Heart right ventricle (tissue), 16 donors: ENCODE measurements around the gene BCL2. TPM values are rescaled to one million over a fixed set of nuclear protein-coding genes. Genes with fewer than 3 reads are reported as not detected.
A peak's percentile ranks its signal among the peaks of the same experiment; 100 is the strongest.
"Not testable (repeated sequence)": the region's sequence is repeated elsewhere in the genome, so short reads cannot be mapped to it uniquely, and the experiment has no call there.

Experiments
- ATAC-seq, 8 donors: fragments of 200-7000 bp; cut with Tn5 transposase; one replicate each; pipeline ENCODE4 v1.9.1; 2020; ENCODE audit warnings: mild to moderate bottlenecking in 8 of 8, moderate library complexity in 8 of 8, moderate number of reproducible peaks in 1 of 8
- DNase-seq, 2 donors: peaks; one replicate each; pipeline ENCODE4 v3.0.0-alpha.2; 2020
- H3K27ac ChIP-seq, 10 donors: fragments of 200-600 bp; sonication (generic) in 2 of 10; one replicate each; pipeline versions ENCODE4 v1.5.0 to v1.8.0; 2020 to 2022; ENCODE audit warnings: mild to moderate bottlenecking in 3 of 10
- H3K27me3 ChIP-seq, 7 donors: fragments of 200-600 bp; one replicate each; pipeline ENCODE4 v1.8.0; 2021 to 2022; ENCODE audit warnings: mild to moderate bottlenecking in 2 of 7
- H3K36me3 ChIP-seq, 9 donors: fragments of 200-600 bp; sonication (generic) in 1 of 9; one replicate each; pipeline versions ENCODE4 v1.5.0 to v1.8.0; 2020 to 2022; ENCODE audit warnings: mild to moderate bottlenecking in 2 of 9
- H3K4me1 ChIP-seq, 9 donors: fragments of 200-600 bp; sonication (generic) in 1 of 9; one replicate each; pipeline versions ENCODE4 v1.5.0 to v1.8.0; 2020 to 2022; ENCODE audit warnings: mild to moderate bottlenecking in 4 of 9
- H3K4me3 ChIP-seq, 10 donors: fragments of 200-600 bp; sonication (generic) in 2 of 10; one replicate each; pipeline versions ENCODE4 v1.5.0 to v1.8.0; 2020 to 2022; ENCODE audit warnings: mild to moderate bottlenecking in 7 of 10, moderate library complexity in 2 of 10
- H3K9me3 ChIP-seq, 11 donors: fragments of 200-600 bp in 10 of 11; sonication (generic) in 2 of 11; one replicate each; pipeline versions ENCODE4 v1.5.0 to v1.8.0; 2013 to 2022; ENCODE audit warnings: mild to moderate bottlenecking in 2 of 11, control low read depth in 1 of 11, moderate library complexity in 1 of 11
- CTCF ChIP-seq, 9 donors: fragments of 200-600 bp; sonication (generic) in 2 of 9; IDR thresholded peaks; one replicate each; pipeline versions ENCODE4 v1.5.0 to v1.8.0; 2021 to 2022; ENCODE audit warnings: antibody characterized with exemption in 9 of 9, mild to moderate bottlenecking in 5 of 9, moderate library complexity in 1 of 9
- whole genome bisulfite sequencing, 2 donors: extraction: QIAGEN DNeasy Blood & Tissue Kit; methylation state at CpG; one replicate each; pipeline ENCODE4 v1.1.7; 2013; ENCODE audit warnings: inconsistent platforms in 1 of 2; 5-methylcytosine and 5-hydroxymethylcytosine counted together
- intact Hi-C, 10 donors: fragments of 100-400 bp; cut with DNase I; formaldehyde crosslinking; loops; one replicate each; pipeline versions ENCODE4 v1.11.1 to v1.14.2; 2022
- polyA plus RNA-seq, 2 donors: library from polyadenylated mRNA; stranded (reverse); fragments of 200-250 nt; gene quantifications; one replicate each; pipeline ENCODE4 v1.2.3, GENCODE V29; 2013
- total RNA-seq, 10 donors: library from RNA; stranded (reverse); fragmentation: NEBNext Ultra II Directional in 3 of 10; extraction: Animal tissue kit (Norgen Biotek cat#: 25700) in 3 of 10; gene quantifications; one replicate each; pipeline versions ENCODE4 v1.2.1 to v1.2.4, GENCODE V29; 2021 to 2023
- donor health status: Arrhythmogenic right ventricular cardiomyopathy.
- donor health status: ischemic (EF 13 %, LVEDD 7.1; RV severe dilation, severe dysfunction).
- donor health status: healthy with polysubstance abuse.
- donor health status: DM: no; HTN: yes; CAD: no.
- donor health status: DM: no; HTN: no; CAD: no.
- donor health status: ischemic (EF 25% LVEDD 6.9; RV normal size, moderate dysfunction).
- donor health status: ischemic (EF 25% LVEDD 5.7; RV mildly dilated, moderate dysfunction).
- donor health status: healthy.
- donor health status: DM: yes; HTN: yes; CAD: no.
- donor health status: Ischemic cardiomyopathy.
- donor health status: ischemic (EF 35%, LVEDD 5.7; RV mildly dilated, moderate dysfunction).
- donor health status: nonischemic (EF 11% LVEDD 7.7; RV severe dilation, severe dysfunction).
- donor health status: DM: yes; HTN: yes; CAD: no.
- donor health status: PGD.
- donor health status: ischemic (EF 29% LVEDD 5.4; RV normal size, mild dysfunction).
- donor health status: nonischemic (EF 23%, LVEDD 6.1; RV moderate dilation, normal function).

BCL2 gene
- total and polyA plus RNA-seq, 12 donors = 1.5 to 23.1 (median 9.6) TPM

- ATAC-seq = peak in 3 of 8 donors; percentile 3 to 40 (median 10)
- TF ChIP-seq CTCF (IDR thresholded peaks at IDR 0.05) = no peak
- H3K36me3 ChIP-seq = peaks cover 0 to 16% (median 12%) of the 10 kb centered on the region in 9 donors
- peak overlapping the region; percentile 94 to 99 (median 98) for H3K27ac ChIP-seq
- H3K4me3 ChIP-seq = peak overlapping the region; percentile 81 to 97 (median 90)
- H3K4me1 ChIP-seq = peaks cover 3 to 36% (median 13%) of the 10 kb centered on the region in 9 donors
- no peaks in the 10 kb centered on the region for H3K27me3 ChIP-seq
- peaks cover 0 to 5% (median 0%) of the 10 kb centered on the region in 11 donors for H3K9me3 ChIP-seq
- intact Hi-C loops = loop anchor here in 7 of 10 donors (1.0 to 10.0 kb wide), 6 partner anchors 36 to 652 kb away; partner anchors contain the start of genes VPS4B (in 7 of the 7) and PHLPP1 (in 1 of the 7)
- DNase-seq = peak; percentile 23 to 29
- 1% methylated on average over 57 to 65 of the region's 65 CpGs for WGBS, 2 donors
Observed at GRCh38 chr18:63366213-63367052, 46.9 kb upstream of the BCL2 start.

DNA sequence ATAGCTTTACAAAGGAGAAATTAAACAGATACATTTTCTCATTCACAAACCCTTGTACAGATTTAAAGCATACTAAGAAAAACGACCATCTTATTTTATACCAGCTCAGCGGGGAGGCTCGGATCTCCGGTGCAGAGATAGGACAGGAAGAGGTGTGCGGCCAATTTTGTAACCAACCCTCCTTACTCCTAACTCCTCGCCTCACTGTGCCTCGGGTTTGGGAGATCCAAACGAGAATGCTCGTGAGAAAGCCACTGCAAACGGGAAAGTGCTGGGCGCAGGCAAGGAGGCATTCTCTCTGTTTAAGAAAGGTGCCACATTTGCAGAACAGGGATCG lies 46.3 kb upstream of the BCL2 start:
- no peak for ATAC-seq
- peak overlapping the region in 9 of 10 donors; percentile 94 to 99 (median 98) for H3K27ac ChIP-seq

DNA sequence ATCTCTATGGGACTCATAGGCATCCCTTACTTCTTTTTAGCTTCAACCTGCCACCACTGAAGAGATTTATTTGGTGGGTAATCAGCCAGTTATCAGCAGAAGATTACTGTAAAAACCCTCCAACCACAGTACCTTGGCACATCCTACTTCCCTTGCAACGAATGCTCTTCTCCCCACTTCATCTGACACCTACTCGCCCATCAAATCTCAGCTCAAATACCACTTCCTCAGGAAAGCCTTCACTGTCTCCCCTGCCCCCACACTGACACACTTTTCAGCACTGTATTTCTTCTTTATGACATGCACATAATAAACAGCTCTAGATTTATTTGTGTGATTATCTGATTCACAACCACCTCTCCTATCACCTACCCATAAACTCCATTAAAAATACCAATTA lies 44.4 kb upstream of the BCL2 start:
- H3K27ac ChIP-seq = no peak overlapping the region
- no peak for DNase-seq
- no peaks in the 10 kb centered on the region for H3K9me3 ChIP-seq
- H3K36me3 ChIP-seq = peaks cover 0 to 40% (median 24%) of the 10 kb centered on the region in 9 donors
- no peaks in the 10 kb centered on the region for H3K27me3 ChIP-seq
- intact Hi-C loops = loop anchor here in 2 of 10 donors (10.0 kb wide), 2 partner anchors 61 to 649 kb away; partner anchors contain the start of genes PHLPP1 (in 1 of the 2) and VPS4B (in 1 of the 2)
- peaks cover 3 to 36% (median 13%) of the 10 kb centered on the region in 9 donors for H3K4me1 ChIP-seq
- no peak overlapping the region for H3K4me3 ChIP-seq
- ATAC-seq = no peak
- 54 to 68% methylated on average over 2 of the region's 2 CpGs for WGBS, 2 donors
- no peak for TF ChIP-seq CTCF (IDR thresholded peaks at IDR 0.05)

More for the DNA sequence above, 46.3 kb upstream of the BCL2 start:
- H3K9me3 ChIP-seq = peaks cover 0 to 5% (median 0%) of the 10 kb centered on the region in 11 donors
- DNase-seq = no peak
- H3K4me1 ChIP-seq = peaks cover 3 to 36% (median 13%) of the 10 kb centered on the region in 9 donors
- WGBS, 2 donors = 1 to 2% methylated on average over 12 of the region's 12 CpGs
- peak overlapping the region; percentile 81 to 97 (median 90) for H3K4me3 ChIP-seq
- no peaks in the 10 kb centered on the region for H3K27me3 ChIP-seq
- peaks cover 0 to 22% (median 16%) of the 10 kb centered on the region in 9 donors for H3K36me3 ChIP-seq
- TF ChIP-seq CTCF (IDR thresholded peaks at IDR 0.05) = no peak
- intact Hi-C loops = loop anchor here in 7 of 10 donors (2.0 to 10.0 kb wide), 5 partner anchors 36 to 651 kb away; partner anchors contain the start of genes VPS4B (in 5 of the 7) and PHLPP1 (in 1 of the 7)

DNA sequence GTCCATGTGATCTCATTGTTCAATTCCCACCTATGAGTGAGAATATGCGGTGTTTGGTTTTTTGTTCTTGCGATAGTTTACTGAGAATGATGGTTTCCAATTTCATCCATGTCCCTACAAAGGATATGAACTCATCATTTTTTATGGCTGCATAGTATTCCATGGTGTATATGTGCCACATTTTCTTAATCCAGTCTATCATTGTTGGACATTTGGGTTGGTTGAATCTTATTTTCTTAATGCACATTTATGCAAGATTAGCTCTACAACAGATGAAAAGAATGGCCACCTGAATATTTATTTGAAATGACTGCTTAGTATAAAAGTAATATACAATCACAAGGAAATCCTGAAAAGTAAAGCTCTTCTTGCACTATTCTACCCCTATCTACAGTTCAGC lies 43.9 kb upstream of the BCL2 start:
- not testable (repeated sequence) for DNase-seq, H3K27ac ChIP-seq, ATAC-seq, H3K4me3 ChIP-seq, H3K27me3 ChIP-seq, H3K9me3 ChIP-seq
- intact Hi-C loops = loop anchor here in 2 of 10 donors (10.0 kb wide), 2 partner anchors 61 to 649 kb away; partner anchors contain the start of genes PHLPP1 (in 1 of the 2) and VPS4B (in 1 of the 2)
- Histone ChIP-seq H3K36me3 (peaks cover 0 to 46% (median 25%) of the 10 kb centered on the region in 9 donors), H3K4me1 (peaks cover 3 to 33% (median 13%) of the 10 kb centered on the region in 9 donors)
- WGBS, 2 donors = no CpG with 5 or more reads among the region's 2 CpGs
